ENCODE results near the gene RAB23.

Gene RAB23

DNA sequence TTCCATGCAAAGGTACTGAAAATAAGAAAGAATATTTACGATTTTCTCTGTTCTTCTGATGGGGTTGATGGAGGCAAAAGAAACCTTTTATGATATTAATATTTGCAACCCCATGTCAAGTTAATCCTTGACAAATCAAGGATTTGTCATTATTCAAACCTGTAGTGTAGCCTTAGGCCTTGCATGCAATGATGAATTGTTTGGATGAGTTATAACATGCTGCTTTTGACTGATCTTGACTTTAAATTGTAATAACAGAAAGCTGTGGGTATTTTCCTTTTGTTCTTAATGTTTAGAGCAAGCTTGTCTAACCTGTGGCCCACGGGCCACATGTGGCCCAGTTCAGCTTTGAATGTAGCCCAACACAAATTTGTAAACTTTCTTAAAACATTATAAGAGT, 63.0 kb downstream of the RAB23 start:
- no peak for DNase-seq (ENCODE audit: low read depth)
- TF ChIP-seq, protein P1, sequence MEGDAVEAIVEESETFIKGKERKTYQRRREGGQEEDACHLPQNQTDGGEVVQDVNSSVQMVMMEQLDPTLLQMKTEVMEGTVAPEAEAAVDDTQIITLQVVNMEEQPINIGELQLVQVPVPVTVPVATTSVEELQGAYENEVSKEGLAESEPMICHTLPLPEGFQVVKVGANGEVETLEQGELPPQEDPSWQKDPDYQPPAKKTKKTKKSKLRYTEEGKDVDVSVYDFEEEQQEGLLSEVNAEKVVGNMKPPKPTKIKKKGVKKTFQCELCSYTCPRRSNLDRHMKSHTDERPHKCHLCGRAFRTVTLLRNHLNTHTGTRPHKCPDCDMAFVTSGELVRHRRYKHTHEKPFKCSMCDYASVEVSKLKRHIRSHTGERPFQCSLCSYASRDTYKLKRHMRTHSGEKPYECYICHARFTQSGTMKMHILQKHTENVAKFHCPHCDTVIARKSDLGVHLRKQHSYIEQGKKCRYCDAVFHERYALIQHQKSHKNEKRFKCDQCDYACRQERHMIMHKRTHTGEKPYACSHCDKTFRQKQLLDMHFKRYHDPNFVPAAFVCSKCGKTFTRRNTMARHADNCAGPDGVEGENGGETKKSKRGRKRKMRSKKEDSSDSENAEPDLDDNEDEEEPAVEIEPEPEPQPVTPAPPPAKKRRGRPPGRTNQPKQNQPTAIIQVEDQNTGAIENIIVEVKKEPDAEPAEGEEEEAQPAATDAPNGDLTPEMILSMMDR (conservative IDR thresholded peaks at IDR 0.05; ENCODE audit: low read depth, low read length), result no peak
- H3K4me3 ChIP-seq (ENCODE audit: low read length), result no peak overlapping the region

DNA sequence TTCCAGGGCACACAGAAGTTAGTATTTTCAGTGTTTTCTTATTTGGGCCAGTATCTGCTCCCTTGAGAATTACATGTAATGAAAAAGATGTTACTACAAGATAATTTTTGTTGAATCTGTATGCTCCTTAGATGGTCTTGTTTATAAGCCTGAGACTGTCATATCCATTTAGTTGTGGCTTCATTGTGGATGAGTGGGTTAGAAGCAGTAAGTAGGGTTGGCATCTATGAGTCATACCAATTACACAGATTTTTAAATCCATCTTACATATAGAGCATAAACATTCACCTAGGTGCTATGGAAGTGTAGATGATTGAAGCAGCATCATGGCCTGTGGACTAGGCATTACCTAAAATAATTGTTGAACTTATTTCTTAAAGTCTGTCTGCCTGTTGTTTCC, 63.4 kb downstream of the RAB23 start:
- DNase-seq (ENCODE audit: low read depth), result no peak
- H3K4me3 ChIP-seq (ENCODE audit: low read length), result no peak overlapping the region

DNA sequence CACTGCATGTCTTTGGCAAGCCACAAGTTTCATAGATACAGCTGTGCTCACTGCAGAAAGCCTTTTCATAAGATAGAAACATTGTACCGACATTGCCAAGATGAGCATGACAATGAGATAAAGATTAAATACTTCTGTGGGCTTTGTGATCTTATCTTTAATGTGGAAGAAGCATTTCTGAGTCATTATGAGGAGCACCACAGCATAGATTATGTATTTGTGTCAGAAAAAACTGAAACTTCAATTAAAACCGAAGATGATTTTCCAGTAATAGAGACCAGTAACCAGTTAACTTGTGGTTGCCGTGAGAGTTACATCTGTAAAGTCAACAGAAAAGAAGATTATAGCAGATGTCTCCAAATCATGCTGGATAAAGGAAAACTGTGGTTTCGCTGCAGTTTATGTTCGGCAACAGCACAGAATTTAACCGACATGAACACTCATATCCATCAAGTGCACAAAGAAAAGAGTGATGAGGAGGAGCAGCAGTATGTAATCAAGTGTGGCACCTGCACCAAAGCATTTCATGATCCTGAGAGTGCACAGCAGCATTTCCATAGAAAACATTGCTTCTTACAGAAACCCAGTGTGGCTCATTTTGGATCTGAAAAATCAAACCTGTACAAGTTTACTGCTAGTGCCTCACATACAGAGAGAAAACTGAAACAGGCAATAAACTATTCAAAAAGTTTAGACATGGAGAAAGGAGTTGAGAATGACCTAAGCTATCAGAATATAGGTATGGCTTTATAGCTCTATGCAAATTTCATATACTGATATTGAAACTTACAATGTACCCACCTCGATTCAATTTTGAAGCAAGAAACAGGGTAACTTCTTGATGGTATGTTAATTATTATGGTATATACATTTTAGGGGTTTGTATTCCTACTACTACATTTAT, 73.9 kb downstream of the RAB23 start:
- DNase-seq (ENCODE audit: low read depth), result no peak
- TF ChIP-seq, protein P1 (conservative IDR thresholded peaks at IDR 0.05; ENCODE audit: low read depth, low read length), result no peak
- no peak overlapping the region for H3K4me3 ChIP-seq (ENCODE audit: low read length)

More for the DNA sequence above, 63.4 kb downstream of the RAB23 start:
- TF ChIP-seq, protein P1 (conservative IDR thresholded peaks at IDR 0.05; ENCODE audit: low read depth, low read length), result no peak

DNA sequence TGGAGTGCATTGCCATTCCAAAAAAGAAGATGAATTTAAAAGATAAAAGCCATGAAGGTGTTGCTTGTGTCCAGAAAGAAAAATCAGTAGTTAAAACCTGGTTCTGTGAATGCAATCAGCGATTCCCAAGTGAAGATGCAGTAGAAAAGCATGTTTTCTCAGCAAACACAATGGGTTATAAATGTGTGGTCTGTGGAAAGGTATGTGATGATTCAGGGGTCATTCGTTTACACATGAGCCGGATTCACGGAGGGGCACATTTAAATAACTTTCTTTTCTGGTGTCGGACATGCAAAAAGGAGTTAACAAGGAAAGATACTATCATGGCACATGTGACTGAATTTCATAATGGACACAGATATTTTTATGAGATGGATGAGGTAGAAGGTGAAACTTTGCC, 74.7 kb downstream of the RAB23 start:
- no peak for DNase-seq (ENCODE audit: low read depth)
- no peak overlapping the region for H3K4me3 ChIP-seq (ENCODE audit: low read length)
- TF ChIP-seq, protein P1 (conservative IDR thresholded peaks at IDR 0.05; ENCODE audit: low read depth, low read length), result no peak

DNA sequence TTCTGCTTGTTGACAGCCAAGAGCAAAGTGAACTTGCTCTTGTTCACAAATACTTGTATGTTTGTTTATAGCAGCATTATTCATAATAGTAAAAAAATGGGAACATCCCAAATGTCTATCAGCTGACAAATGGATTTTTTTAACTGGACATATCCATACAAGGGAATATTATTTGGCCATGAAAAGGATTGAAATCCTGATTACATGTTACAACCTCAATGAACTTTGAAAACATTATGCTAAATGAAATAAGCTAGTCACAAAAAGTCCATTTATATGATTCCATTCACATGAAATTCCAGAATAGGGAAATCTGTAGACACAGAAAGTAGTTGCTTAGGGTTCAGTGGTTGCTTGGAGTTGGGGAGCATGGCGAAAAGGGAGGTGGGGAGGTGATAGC, 78.4 kb downstream of the RAB23 start:
- TF ChIP-seq, protein P1 (conservative IDR thresholded peaks at IDR 0.05; ENCODE audit: low read depth, low read length), result no peak
- no peak overlapping the region for H3K4me3 ChIP-seq (ENCODE audit: low read length)
- no peak for DNase-seq (ENCODE audit: low read depth)

DNA sequence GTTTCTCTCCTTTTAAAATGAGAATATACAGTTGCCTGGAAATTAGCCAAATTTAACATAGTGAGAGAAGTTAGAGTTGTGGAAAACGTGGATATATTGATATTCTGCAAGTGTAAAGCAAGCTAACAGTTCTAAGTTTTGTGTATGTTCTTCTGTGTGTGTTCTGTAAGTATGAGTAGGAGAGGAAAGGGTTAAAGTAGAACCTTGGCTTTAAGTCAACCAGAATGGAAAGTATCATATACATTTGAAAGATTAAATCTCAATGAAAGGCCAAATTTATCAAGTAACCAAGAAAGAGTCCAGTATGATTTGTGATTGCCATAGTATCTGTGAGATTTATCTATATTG, 80.0 kb downstream of the RAB23 start:
- no peak overlapping the region for H3K4me3 ChIP-seq (ENCODE audit: low read length)
- TF ChIP-seq, protein P1 (conservative IDR thresholded peaks at IDR 0.05; ENCODE audit: low read depth, low read length), result no peak
- DNase-seq (ENCODE audit: low read depth), result no peak

All from retinal pigment epithelial cell (primary cell).